ENCODE data around the gene CENPX.

The CENPX gene

GRCh38 chr17:81976332-81977210 lies 46.1 kb downstream of the CENPX start:
- DNase-seq: no peak

- no peak for DNase-seq
These were observed 49.2 kb downstream of the CENPX start for GRCh38 chr17:81973432-81973831.

GRCh38 chr17:81968850-81969812 lies 53.5 kb downstream of the CENPX start:
- DNase-seq: no peak
